ENCODE results near the gene C1orf159. TPM values are rescaled to one million over a fixed set of nuclear protein-coding genes. Genes with fewer than 3 reads are reported as not detected.

Gene C1orf159
- total RNA-seq, 3 donors from 2014 or later: 18.4 to 25.3 (median 24.0) TPM

DNA sequence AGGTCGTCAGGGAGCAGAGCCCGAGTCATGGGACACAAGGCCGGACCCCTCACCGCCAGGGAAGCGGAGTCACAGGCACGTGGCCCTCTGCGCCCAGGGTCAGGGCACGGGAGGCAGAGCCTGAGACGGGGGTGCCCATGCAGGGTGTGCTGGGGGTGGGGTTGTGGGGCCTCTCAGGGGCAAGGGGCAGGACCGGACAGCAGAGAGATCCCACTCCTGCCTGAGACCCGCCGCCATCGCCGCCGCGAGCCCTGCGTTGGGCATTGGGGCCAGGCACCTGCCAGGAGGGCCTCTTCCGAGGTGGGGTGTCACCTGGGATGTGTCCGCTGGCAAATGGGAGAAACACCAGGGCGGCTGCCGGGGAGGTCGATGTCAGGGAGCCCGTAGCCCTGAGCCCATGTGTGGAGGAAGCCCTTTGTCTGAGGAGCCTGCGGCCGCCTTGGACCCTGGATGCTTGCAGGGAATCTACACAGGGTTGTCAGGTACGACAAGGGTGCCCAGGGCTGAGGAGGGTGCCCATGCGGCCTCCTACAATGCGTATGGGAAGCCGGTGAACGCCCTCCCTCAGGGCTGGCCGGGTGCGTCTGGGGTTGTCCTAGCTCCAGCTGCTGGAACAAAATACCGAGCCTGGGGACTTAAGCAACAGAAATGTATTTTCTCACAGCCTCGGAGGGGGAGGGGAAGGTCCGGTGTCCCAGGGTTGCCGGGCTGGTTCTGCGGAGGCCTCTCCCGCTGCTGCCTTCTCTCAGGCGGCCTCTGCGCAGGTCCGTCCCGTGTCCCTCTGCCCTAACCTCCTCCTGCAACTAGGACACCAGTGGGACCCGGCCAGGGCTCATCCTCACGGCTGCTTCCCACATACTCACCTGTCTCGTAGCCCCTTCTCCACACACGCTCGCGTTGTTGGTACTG lies 16.4 kb upstream of the C1orf159 start:
- peak; percentile 5 for ATAC-seq
- intact Hi-C loops (cut with DNase I, micrococcal nuclease): no loop called here
- TF ChIP-seq, protein P1, sequence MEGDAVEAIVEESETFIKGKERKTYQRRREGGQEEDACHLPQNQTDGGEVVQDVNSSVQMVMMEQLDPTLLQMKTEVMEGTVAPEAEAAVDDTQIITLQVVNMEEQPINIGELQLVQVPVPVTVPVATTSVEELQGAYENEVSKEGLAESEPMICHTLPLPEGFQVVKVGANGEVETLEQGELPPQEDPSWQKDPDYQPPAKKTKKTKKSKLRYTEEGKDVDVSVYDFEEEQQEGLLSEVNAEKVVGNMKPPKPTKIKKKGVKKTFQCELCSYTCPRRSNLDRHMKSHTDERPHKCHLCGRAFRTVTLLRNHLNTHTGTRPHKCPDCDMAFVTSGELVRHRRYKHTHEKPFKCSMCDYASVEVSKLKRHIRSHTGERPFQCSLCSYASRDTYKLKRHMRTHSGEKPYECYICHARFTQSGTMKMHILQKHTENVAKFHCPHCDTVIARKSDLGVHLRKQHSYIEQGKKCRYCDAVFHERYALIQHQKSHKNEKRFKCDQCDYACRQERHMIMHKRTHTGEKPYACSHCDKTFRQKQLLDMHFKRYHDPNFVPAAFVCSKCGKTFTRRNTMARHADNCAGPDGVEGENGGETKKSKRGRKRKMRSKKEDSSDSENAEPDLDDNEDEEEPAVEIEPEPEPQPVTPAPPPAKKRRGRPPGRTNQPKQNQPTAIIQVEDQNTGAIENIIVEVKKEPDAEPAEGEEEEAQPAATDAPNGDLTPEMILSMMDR (IDR thresholded peaks at IDR 0.05): no peak
- no peak overlapping the region for H3K4me3 ChIP-seq
- peak; percentile 69 to 81 (median 74) for DNase-seq
- H3K9me3 ChIP-seq: no peaks in the 10 kb centered on the region
- H3K36me3 ChIP-seq (ENCODE audit: low read depth): no peaks in the 10 kb centered on the region
- peaks cover 30% of the 10 kb centered on the region for H3K4me1 ChIP-seq (ENCODE audit: low read depth)

DNA sequence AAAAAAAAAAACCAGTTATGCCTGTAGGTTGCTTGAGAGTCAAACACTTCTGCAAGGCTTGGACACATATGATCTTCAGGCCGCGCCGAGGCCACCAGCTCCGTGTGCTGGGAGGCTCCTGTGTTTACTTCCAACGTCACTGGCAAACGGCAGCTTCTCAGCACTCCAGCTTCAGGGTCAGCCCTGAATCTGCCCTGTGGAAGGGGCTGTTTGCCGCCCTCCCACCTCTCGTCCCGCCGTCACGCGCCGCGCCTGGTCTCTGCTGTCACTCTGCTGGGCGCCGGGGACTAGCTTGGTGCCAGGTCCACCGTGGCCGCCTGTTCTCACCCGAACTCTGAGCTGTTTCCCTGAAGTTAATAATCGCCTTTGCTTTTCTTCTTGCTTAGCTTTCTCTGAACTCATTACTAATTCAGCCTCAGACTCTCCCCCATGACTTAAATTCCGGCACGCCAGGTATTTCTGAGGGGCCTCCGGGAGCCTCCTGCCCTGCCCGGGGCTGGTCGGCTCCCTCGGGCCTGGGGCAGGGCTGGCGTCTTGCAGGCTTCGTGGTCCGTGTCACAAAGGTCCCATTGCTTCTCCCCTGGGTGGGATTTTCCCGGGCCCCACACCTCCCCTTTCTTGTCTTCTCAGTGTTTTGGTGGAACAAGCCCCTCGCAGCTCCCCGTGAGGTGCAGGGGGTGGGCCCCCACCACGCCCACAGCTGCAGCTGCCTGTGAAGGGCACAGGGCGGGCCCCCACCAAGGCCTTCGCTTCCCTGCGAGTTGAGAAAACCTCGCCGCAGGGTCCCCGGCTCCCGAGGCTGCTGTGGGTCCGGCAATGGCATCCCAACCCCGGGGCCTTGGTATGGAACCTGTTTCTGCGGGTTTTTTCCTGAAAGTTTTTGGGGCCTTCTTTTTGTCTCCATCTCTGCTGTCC lies 14.6 kb upstream of the C1orf159 start:
- intact Hi-C loops (cut with DNase I, micrococcal nuclease): no loop called here
- Histone ChIP-seq H3K36me3 (ENCODE audit: low read depth) (no peaks in the 10 kb centered on the region), H3K4me1 (ENCODE audit: low read depth) (peaks cover 31% of the 10 kb centered on the region), H3K9me3 (no peaks in the 10 kb centered on the region), H3K4me3 (no peak overlapping the region)
- peak; percentile 64 to 78 (median 74) for DNase-seq
- TF ChIP-seq, protein P1 (IDR thresholded peaks at IDR 0.05): no peak
- peak; percentile 7 for ATAC-seq

DNA sequence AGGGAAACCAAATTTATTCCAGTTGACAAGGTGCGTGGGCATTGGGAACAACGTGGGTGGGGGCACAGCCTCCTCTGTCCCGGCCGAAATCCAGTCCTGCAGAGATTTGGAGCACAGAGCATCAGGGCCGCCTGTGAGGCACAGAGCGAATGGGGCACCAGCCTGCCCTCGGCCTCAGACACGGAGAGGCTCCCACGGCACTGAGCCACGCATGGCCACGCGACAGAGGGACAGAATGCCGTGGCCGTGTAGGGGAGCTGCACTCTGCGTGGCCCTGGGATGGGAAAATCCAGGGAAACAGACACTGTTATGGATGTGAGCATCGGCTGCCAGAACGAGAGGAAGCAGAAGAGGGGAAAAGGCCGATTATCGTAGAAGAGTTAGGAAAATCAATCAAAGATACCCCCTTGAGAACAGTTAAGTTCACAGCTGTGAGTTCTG lies 13.5 kb upstream of the C1orf159 start:
- Histone ChIP-seq H3K4me3 (no peak overlapping the region), H3K4me1 (ENCODE audit: low read depth) (peaks cover 26% of the 10 kb centered on the region), H3K9me3 (no peaks in the 10 kb centered on the region), H3K36me3 (ENCODE audit: low read depth) (no peaks in the 10 kb centered on the region)
- ATAC-seq (no peak), DNase-seq (peak in 1 of 3 donors; percentile 47)
- TF ChIP-seq, protein P1 (IDR thresholded peaks at IDR 0.05): no peak
- intact Hi-C loops (cut with DNase I, micrococcal nuclease): loop anchor here in 1 of 2 donors (10.0 kb wide), 1 partner anchor 125 kb away; no protein-coding TSS in a partner anchor

DNA sequence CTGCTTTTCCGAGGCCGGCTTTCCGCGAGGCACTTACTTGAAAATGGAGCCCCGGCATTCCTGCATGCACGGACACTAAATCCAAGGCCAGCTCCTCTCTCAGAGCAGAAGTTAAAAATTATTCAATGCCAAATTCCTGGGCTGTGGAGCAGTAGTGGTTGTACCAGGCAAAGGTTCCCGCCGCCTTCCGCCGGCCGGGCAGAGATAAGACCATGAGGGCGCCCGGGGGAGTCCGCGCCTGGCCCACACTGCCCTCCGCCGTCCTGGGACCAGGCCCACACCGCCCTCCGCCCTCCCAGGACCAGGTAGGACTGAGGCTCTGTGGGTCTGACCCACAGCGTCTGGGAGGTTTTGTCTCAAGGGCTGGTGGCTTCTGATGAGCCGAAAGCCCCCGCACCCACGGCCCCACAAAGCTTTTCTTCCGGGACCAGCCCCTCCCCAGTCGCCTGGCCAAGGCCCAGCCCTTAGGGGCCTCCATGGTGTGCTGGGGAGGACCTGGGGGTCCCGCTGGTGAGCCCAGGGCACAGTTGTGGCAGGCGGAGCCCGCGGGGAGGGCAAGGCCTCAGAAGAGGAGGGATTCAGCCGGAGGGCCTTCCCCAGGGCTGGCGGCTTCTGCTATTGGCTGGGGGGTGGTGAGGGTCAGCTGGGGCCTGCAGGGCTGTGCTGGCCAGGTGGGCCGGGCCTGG lies 12.7 kb upstream of the C1orf159 start:
- TF ChIP-seq, protein P1 (IDR thresholded peaks at IDR 0.05): no peak
- peak; percentile 67 to 82 (median 76) for DNase-seq
- Histone ChIP-seq H3K9me3 (no peaks in the 10 kb centered on the region), H3K36me3 (ENCODE audit: low read depth) (no peaks in the 10 kb centered on the region), H3K4me1 (ENCODE audit: low read depth) (peaks cover 33% of the 10 kb centered on the region), H3K4me3 (peak overlapping the region; percentile 9)
- ATAC-seq: peak; percentile 6
- intact Hi-C loops (cut with DNase I, micrococcal nuclease): loop anchor here in 1 of 2 donors (10.0 kb wide), 1 partner anchor 126 kb away; no protein-coding TSS in a partner anchor
